Immature natural killer cell (primary cell): ENCODE measurements around the gene ACCSL. TPM values are rescaled to one million over a fixed set of nuclear protein-coding genes. Genes with fewer than 3 reads are reported as not detected.

Experiments
- DNase-seq, 3 donors: peaks; one replicate each; pipeline ENCODE4 v3.0.0; 2022; ENCODE audit warnings: mixed read lengths in 1 of 3
- H3K27ac Mint-ChIP-seq, 6 donors: one replicate each; pipeline ENCODE4 v1.8.0; 2020; ENCODE audit warnings: mixed read lengths in 6 of 6, mild to moderate bottlenecking in 5 of 6, inconsistent platforms in 4 of 6, moderate library complexity in 3 of 6
- H3K27me3 Mint-ChIP-seq, 3 donors: one replicate each; pipeline ENCODE4 v1.8.0; 2020 to 2021; ENCODE audit warnings: low read depth in 3 of 3, mild to moderate bottlenecking in 3 of 3, mixed read lengths in 3 of 3, moderate library complexity in 3 of 3, inconsistent platforms in 1 of 3
- H3K36me3 Mint-ChIP-seq, 3 donors: one replicate each; pipeline ENCODE4 v1.8.0; 2020; ENCODE audit warnings: mixed read lengths in 3 of 3, inconsistent platforms in 2 of 3, mild to moderate bottlenecking in 2 of 3
- H3K4me1 Mint-ChIP-seq, 2 donors: one replicate each; pipeline ENCODE4 v1.8.0; 2020; ENCODE audit warnings: inconsistent platforms in 2 of 2, mild to moderate bottlenecking in 2 of 2, mixed read lengths in 2 of 2, moderate library complexity in 1 of 2
- H3K4me3 Mint-ChIP-seq, 5 donors: one replicate each; pipeline ENCODE4 v1.8.0; 2020; ENCODE audit warnings: mild to moderate bottlenecking in 5 of 5, mixed read lengths in 5 of 5, inconsistent platforms in 3 of 5, moderate library complexity in 3 of 5
- H3K9me3 Mint-ChIP-seq, 6 donors: one replicate each; pipeline ENCODE4 v1.8.0; 2020; ENCODE audit warnings: mild to moderate bottlenecking in 6 of 6, mixed read lengths in 6 of 6, inconsistent platforms in 4 of 6, moderate library complexity in 3 of 6
- polyA plus RNA-seq, 3 donors: library from polyadenylated mRNA; unstranded; fragments of 300-500 nt; fragmentation: Illumina TruSeq; gene quantifications; one replicate each; pipeline ENCODE4 v1.2.3, GENCODE V29; 2021

ACCSL gene
- polyA plus RNA-seq, 3 donors from 2014 or later: not detected

DNA sequence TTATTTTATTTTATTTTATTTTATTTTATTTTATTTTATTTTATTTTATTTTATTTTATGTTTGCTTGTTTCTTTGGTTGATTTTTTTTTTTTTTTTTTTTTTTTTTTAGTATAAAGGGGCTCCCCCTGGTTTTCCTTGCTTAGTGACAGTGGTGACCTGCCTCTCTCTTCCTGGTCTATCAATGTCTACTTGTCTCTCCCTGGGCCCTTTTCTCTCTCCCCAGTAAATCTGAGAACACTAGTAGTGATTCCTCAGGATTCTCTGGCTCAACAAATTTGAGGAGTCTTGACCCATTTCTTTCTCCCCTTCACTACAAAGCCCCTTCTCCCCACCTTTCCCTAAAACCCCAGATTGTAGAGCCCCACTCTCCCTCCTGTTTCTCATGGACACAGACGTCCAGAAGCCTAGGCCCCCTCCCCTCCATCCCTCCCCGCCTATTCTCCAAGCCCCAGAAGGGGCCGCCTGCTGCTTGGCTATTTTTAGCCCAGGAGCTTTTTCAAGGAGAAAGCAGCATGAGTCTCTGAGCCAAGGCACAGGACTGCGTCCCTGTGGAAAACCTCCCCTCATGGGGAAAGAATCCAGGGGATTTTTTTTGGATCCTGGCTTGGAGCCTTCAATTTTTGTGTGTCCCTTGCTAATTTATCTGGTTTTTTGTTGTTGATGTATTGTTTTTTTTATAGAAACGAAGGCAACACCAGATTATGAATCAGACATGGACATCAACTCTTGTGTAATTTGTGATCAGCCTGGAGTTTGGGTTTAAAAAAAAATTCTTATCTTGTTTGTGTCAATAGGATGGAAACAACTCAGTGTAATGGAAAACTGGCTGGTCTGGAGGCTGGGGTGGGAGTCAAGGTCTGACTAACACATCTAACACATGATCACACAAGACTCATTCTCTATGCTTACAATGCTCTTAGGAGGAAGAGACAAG is 17.5 kb upstream of the ACCSL start:
- Mint-ChIP-seq H3K36me3 (no peaks in the 10 kb centered on the region), H3K9me3 (peaks cover 0 to 7% (median 5%) of the 10 kb centered on the region in 6 donors), H3K4me1 (no peaks in the 10 kb centered on the region), H3K4me3 (no peak overlapping the region), H3K27me3 (peaks cover 6 to 16% (median 6%) of the 10 kb centered on the region in 3 donors), H3K27ac (no peak overlapping the region)
- DNase-seq: no peak

DNA sequence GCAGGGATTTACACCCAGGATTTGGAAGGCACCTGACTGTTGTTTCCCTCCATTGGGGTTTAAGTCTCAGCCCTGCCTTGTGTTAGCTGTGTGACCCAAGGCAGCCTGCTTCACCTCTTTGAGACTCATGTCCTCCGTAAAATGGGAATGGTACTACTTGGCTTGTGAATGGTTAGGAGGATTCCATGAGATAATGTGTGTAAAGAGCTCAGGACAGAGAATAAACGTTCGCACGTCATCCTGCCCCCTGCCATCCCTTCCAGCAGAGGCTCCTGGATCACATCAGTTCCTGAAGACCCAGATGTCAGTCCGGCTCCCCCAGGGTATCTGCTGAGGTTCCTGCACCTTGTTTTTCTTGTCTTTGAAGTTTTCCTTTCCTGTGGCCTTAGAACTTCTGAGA is 16.8 kb upstream of the ACCSL start:
- Mint-ChIP-seq H3K27ac (no peak overlapping the region), H3K9me3 (peaks cover 0 to 5% (median 3%) of the 10 kb centered on the region in 6 donors), H3K36me3 (no peaks in the 10 kb centered on the region), H3K4me1 (no peaks in the 10 kb centered on the region), H3K4me3 (no peak overlapping the region), H3K27me3 (peaks cover 6 to 16% (median 6%) of the 10 kb centered on the region in 3 donors)
- DNase-seq: no peak

DNA sequence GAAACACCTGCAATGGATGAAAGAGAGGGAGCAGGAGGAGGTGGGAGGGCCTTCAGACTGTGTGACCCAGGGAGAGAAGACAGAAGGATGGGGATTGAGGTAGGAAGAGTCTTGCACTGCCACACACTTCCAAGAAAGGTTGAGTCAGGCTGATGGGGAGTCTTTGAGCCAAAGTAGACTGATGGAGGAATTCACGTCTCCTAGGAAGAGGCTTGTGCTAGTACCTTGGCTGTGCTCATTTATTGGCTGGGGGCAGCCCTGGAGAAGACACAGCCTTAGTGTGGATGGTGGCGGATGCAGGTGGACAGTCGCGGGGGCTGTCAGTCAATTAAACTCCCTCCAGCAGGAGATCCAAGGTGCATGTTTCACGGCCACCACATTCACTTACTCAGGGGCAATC is 16.2 kb upstream of the ACCSL start:
- Mint-ChIP-seq H3K4me1 (no peaks in the 10 kb centered on the region), H3K27me3 (peaks cover 6 to 16% (median 6%) of the 10 kb centered on the region in 3 donors), H3K4me3 (no peak overlapping the region), H3K36me3 (no peaks in the 10 kb centered on the region), H3K27ac (no peak overlapping the region), H3K9me3 (peaks cover 0 to 5% (median 0%) of the 10 kb centered on the region in 6 donors)
- DNase-seq: no peak

DNA sequence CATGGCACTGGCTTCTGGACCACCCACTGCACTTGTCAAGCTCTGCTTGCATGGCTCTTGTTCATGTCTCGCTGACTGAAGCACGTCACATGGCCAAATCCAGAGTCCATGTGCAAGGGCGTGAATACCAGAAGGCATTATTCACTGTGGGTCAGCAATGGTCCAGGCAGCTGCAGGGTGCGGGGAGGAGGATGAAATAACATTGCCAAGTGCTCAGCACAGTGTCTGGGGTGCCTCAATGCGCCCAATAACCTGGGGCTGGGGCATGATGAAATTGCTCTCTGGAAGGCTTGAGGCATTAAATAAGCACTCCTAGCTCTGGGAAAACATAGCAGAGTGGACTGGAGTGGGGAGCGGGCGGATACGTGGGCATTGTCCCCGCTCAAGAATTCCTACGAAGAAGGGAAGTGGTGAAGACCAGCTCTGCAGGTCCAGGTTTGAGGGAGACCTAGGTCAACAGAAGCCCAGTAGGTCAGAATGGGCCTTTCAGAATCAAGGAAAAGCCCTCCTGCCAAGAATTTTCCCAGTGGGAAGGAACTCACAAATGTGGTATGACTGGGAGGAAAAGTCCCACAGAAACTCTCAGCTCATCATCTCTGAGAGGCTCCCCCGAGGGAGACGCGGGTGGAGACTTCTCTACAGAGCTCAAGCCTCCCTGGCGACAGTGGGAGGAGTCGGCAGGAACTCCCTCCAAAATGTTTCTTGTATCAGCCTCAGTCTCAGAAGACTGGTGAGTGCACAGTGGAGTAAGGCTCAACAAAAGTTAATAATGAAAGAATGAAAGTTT is 15.3 kb upstream of the ACCSL start:
- H3K27me3 Mint-ChIP-seq: peaks cover 6 to 16% (median 6%) of the 10 kb centered on the region in 3 donors

DNA sequence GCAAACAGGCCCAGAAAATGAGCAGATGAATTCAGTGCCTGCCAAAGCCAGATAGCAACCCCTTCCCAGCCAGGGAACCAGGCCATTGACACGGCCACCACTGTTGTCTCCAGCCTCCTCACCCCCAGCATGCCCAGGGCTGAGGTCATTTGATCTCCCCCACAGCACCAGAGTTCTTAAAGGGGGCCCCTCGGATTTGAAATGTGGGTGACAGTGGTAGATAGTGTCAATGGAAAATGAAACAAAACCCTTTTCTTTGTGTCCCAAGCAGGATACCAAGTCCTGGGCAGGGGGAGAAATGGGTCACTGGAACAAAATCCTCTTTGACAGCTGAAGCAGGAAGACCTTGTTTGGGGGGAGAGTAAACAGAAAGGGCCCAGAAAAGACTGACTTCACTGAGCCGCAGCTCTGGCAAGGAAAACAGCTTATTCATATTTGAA is 14.3 kb upstream of the ACCSL start:
- Mint-ChIP-seq H3K4me3 (no peak overlapping the region), H3K27ac (no peak overlapping the region), H3K4me1 (no peaks in the 10 kb centered on the region), H3K27me3 (peaks cover 6 to 16% (median 6%) of the 10 kb centered on the region in 3 donors), H3K36me3 (no peaks in the 10 kb centered on the region), H3K9me3 (peaks cover 0 to 5% (median 0%) of the 10 kb centered on the region in 6 donors)
- no peak for DNase-seq

More for the DNA sequence above, 15.3 kb upstream of the ACCSL start:
- H3K27ac Mint-ChIP-seq: peak overlapping the region in 1 of 6 donors; percentile 67
- no peaks in the 10 kb centered on the region for H3K36me3 Mint-ChIP-seq
- no peak overlapping the region for H3K4me3 Mint-ChIP-seq
- H3K4me1 Mint-ChIP-seq: no peaks in the 10 kb centered on the region
- H3K9me3 Mint-ChIP-seq: peaks cover 0 to 5% (median 0%) of the 10 kb centered on the region in 6 donors
- no peak for DNase-seq

DNA sequence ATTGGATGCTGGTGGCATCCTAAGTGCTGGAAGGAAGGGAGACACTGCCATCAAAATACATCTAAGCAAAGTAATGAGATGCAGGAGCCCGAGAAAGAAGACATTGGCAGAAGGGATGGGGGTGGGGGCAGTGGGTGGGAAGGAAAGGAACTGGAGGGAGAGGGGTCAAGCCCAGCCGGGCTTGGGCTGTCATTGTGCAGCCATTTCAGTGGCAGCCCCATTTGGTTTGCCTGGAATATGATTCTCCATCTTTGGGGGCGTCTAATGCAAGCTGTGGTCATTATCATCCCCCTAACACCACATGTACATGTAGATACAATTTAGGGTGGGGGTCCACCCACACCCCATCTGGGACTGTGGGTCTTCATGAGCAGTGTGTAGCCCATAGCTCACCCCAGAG is 13.9 kb upstream of the ACCSL start:
- H3K36me3 Mint-ChIP-seq: no peaks in the 10 kb centered on the region
- no peaks in the 10 kb centered on the region for H3K4me1 Mint-ChIP-seq
- no peak for DNase-seq
- H3K27ac Mint-ChIP-seq: no peak overlapping the region
- peaks cover 6 to 16% (median 6%) of the 10 kb centered on the region in 3 donors for H3K27me3 Mint-ChIP-seq
- H3K4me3 Mint-ChIP-seq: no peak overlapping the region
- peaks cover 0 to 5% (median 0%) of the 10 kb centered on the region in 6 donors for H3K9me3 Mint-ChIP-seq

DNA sequence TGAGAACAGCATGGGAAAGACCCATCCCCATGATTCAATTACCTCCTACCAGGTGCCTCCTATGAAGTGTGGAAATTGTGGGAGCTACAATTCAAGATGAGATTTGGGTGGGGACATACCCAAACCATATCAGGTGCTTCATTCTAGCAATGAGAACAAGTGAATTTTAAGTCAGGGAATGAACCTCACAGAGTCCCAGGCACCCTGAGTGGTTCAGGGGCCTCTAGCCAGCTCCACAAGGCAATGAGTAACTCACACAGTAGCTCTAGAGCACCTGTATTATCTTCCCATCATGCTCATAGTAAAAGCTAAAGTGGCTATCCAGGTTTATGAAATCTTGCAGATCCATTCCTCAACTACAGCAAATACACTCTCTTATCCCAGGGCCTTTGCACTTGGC is 13.1 kb upstream of the ACCSL start:
- peaks cover 4 to 8% (median 6%) of the 10 kb centered on the region in 3 donors for H3K27me3 Mint-ChIP-seq
- H3K9me3 Mint-ChIP-seq: peaks cover 0 to 5% (median 0%) of the 10 kb centered on the region in 6 donors
- H3K36me3 Mint-ChIP-seq: no peaks in the 10 kb centered on the region
- H3K4me1 Mint-ChIP-seq: no peaks in the 10 kb centered on the region
- no peak for DNase-seq
- no peak overlapping the region for H3K4me3 Mint-ChIP-seq
- no peak overlapping the region for H3K27ac Mint-ChIP-seq

DNA sequence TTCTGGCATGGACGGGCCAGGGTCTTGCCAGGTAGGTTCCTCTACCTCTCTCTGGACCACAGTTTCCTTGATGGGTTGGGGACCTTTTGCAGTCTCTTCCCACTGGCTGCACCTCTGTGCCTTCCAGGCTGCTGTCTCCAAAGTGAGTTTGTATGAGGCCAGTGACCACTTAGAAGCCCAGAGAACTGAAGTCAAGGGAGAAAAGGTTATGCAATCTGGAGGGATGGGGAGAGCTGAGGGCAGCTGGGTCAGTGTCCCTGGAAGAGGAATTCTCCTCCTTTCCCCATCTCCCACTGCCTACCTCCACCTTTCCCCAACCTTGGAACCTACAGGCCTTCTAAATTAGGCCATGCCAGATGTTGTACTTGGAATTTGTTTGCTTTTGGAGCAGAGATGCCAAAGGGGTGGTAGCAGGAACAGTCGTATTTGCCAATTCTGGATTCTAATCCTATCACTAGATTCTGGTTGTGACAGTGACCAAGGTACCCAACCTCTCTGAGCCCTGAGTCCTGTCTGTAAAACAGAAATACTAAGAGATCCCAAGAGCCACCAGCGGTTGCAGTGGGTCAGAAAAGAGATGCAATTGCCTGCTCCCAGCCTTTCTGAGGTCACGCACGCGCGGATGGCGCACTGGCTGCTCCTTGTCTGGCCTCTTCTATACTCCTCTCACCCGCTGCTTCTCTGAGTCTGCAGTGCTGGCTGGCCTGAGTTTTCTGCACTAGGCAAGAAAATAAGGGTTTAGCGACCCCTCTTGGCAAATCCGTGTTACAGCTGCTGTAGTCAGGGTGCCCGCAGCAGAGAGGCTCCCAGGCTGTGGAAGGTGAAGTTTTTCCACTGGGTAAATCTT is 10.7 kb upstream of the ACCSL start:
- DNase-seq: peak in 2 of 3 donors; percentile 6 to 22

DNA sequence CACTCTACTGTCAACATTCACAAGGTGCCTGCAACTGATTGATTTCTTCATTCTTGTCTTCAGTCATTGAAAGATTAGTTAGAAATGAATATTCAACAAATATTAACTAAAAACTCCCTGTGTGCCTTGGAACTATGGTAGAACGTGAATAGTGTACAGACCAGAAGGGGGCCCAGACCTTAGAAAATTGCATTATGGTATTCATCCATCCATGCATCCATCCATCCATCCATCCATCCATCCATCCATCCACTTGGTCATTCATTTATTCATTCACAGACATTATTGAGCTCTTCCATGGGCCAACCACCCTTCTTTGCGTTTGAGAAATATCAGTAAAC is 10.2 kb upstream of the ACCSL start:
- peaks cover 0 to 14% (median 0%) of the 10 kb centered on the region in 6 donors for H3K9me3 Mint-ChIP-seq
- H3K36me3 Mint-ChIP-seq: peaks cover 0 to 4% (median 0%) of the 10 kb centered on the region in 3 donors
- H3K27ac Mint-ChIP-seq: no peak overlapping the region
- no peak for DNase-seq
- no peaks in the 10 kb centered on the region for H3K4me1 Mint-ChIP-seq
- H3K27me3 Mint-ChIP-seq: peaks cover 0 to 5% (median 3%) of the 10 kb centered on the region in 3 donors
- H3K4me3 Mint-ChIP-seq: no peak overlapping the region

More for the DNA sequence above, 10.7 kb upstream of the ACCSL start:
- H3K4me1 Mint-ChIP-seq: no peaks in the 10 kb centered on the region
- peaks cover 0 to 5% (median 5%) of the 10 kb centered on the region in 3 donors for H3K27me3 Mint-ChIP-seq
- no peak overlapping the region for H3K4me3 Mint-ChIP-seq
- H3K36me3 Mint-ChIP-seq: peaks cover 0 to 4% (median 0%) of the 10 kb centered on the region in 3 donors
- no peak overlapping the region for H3K27ac Mint-ChIP-seq
- H3K9me3 Mint-ChIP-seq: peaks cover 0 to 14% (median 0%) of the 10 kb centered on the region in 6 donors

DNA sequence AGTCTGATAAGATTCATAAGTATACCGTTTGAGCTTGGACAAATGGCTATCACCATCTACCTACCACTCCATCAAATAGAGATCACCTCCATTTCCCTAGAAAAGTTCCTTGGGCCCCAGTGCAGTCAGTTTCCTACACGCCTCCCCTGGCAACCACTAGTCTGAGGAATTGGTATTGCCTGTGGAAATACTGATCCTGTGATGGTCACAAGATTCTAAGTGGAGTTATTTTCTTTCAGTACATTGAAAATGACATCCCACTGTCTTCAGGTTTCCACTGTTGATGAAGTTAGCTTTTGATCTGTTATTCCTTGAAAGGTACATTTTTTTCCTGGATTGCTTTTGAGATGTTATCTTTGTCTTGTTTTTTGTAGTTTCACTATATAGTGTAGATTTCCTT is 4.6 kb upstream of the ACCSL start:
- no peak overlapping the region for H3K4me3 Mint-ChIP-seq
- peaks cover 0 to 4% (median 0%) of the 10 kb centered on the region in 3 donors for H3K36me3 Mint-ChIP-seq
- DNase-seq: no peak
- H3K27me3 Mint-ChIP-seq: peaks cover 0 to 1% (median 0%) of the 10 kb centered on the region in 3 donors
- H3K9me3 Mint-ChIP-seq: peaks cover 0 to 14% (median 0%) of the 10 kb centered on the region in 6 donors
- no peaks in the 10 kb centered on the region for H3K4me1 Mint-ChIP-seq
- no peak overlapping the region for H3K27ac Mint-ChIP-seq

DNA sequence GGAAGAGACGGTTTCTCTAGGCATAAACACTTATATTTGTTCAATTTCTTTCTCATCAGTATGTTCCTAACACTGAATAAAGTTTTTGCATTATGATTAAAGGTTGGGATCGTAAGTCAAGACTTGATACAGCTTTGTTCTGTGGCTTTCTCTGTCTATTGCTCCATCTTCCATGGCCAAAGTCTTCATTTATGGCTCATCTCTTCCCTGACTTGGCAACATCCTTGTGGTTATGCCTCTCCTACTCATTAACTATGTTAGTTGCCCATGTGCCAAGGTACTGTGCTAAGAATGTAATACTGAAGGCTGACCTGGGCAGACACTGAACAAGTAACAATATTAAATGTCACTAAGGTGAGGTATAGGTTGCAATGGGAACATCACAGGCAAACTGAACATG is 1.6 kb upstream of the ACCSL start:
- Mint-ChIP-seq H3K27me3 (no peaks in the 10 kb centered on the region), H3K27ac (no peak overlapping the region)

DNA sequence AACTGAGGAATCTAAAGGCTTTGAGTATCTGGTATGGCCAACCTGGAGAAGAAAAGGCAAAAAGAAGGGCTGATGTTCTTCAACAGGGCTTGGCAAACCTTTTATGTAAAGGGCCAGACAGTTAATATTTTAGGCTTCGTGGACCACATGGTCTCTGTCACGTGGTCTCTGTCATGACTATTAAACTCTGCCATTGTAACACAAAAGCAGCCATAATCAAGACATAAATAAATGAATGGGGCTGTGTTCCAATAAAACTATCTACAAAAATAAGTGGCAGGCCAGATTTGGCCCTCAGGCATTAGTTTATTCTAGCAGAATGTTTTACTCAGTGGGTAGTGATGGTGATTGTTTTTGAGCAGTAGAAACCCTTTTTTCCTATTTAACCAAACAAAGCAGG is 483 bp upstream of the ACCSL start:
- Mint-ChIP-seq H3K4me1 (no peaks in the 10 kb centered on the region), H3K36me3 (no peaks in the 10 kb centered on the region), H3K27me3 (no peaks in the 10 kb centered on the region), H3K4me3 (no peak overlapping the region), H3K9me3 (peaks cover 0 to 2% (median 0%) of the 10 kb centered on the region in 6 donors), H3K27ac (no peak overlapping the region)
- DNase-seq: no peak

More for the DNA sequence above, 1.6 kb upstream of the ACCSL start:
- H3K4me3 Mint-ChIP-seq: no peak overlapping the region
- H3K9me3 Mint-ChIP-seq: peaks cover 0 to 5% (median 0%) of the 10 kb centered on the region in 6 donors
- no peaks in the 10 kb centered on the region for H3K36me3 Mint-ChIP-seq
- no peaks in the 10 kb centered on the region for H3K4me1 Mint-ChIP-seq
- no peak for DNase-seq

DNA sequence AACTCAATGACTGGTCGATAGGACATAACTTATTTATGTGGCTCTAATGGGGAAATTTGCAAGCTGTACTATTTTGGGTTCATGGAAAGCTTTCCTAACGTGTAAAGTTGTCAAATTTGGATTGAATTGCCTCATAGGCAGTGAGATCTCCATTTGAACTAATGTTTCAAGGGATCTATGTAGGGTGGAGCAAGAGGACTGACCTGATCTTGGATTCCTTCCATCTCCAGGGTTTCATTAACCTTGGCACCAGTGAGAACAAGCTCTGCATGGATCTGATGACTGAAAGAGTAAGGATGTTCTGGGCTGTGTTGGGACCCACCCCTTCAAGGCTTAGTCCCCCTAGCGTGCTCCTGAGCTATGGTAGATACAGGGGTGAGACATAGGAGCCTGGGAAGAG is 2.1 kb downstream of the ACCSL start:
- Mint-ChIP-seq H3K9me3 (peaks cover 0 to 2% (median 0%) of the 10 kb centered on the region in 6 donors), H3K27ac (no peak overlapping the region), H3K36me3 (no peaks in the 10 kb centered on the region), H3K4me3 (no peak overlapping the region), H3K27me3 (no peaks in the 10 kb centered on the region), H3K4me1 (no peaks in the 10 kb centered on the region)
- no peak for DNase-seq
